ENCODE data around the gene FAM110A. TPM values are rescaled to one million over a fixed set of nuclear protein-coding genes. Genes with fewer than 3 reads are reported as not detected.

FAM110A gene
- total RNA-seq, 1 experiment from 2014 or later, result 9.5 TPM

DNA sequence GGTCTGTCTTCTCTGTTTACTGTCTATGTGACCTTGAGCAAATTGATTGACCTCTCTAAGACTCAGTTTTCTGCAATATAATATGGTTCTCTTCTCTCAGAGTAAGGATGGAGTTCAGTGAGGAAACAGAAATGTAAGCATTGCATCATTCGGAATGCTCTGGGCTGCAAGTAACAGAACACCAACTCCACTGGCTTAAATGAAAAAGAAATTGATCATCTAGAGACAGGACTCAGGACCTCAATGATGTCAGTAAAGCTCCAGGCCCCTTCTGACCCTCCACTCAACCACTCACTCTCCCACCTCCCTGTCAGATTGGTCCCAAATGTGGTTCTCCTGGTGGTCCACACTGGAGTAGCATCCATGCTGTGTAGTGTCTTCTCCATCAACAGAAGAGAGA is 31.9 kb downstream of the FAM110A start:
- no peak for DNase-seq (ENCODE audit: low spot score)
- in situ Hi-C loops (cut with HindIII; ENCODE audit: low sequenced_read_pairs), result no loop called here

DNA sequence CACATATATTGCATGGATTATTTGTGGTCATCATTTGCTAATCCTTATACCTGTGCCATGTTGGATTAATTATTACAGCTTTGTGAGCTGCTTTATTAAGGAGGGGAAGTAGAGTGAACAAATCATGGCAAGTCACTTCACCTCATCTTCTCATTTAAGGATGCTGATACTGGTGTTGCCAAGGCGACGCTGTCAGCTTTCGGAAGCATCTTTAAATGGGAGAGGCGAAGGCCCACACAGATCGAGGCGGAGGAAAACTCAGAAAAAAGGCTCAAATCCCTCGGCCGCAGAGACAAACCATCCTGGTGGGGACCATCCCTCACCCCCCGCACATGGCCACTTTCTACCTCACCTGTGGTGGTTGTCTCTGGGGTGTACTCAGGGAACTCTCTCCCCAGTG is 34.8 kb downstream of the FAM110A start:
- in situ Hi-C loops (cut with HindIII; ENCODE audit: low sequenced_read_pairs), result no loop called here

DNA sequence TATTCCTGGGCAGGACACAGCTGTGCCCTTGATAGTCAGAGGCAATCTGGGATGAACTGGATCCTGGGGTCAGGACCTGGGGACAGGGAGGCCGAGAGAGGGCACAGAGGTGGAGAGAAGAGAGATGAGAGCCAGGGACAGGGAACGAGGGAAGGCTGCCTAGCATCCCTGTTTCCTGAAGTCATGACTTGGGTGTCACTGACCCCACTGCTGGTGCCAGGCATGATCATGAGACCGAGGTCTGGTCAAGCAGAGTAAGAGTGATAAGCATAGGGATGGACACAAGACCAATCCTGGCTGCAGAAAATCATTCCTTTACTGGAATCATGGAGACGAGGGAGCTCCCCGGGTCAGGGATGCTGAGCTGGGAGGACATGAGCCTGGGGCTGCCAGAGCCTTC is 36.1 kb downstream of the FAM110A start:
- in situ Hi-C loops (cut with HindIII; ENCODE audit: low sequenced_read_pairs), result no loop called here
- no peak for DNase-seq (ENCODE audit: low spot score)

More for the DNA sequence above, 34.8 kb downstream of the FAM110A start:
- DNase-seq (ENCODE audit: low spot score), result no peak

DNA sequence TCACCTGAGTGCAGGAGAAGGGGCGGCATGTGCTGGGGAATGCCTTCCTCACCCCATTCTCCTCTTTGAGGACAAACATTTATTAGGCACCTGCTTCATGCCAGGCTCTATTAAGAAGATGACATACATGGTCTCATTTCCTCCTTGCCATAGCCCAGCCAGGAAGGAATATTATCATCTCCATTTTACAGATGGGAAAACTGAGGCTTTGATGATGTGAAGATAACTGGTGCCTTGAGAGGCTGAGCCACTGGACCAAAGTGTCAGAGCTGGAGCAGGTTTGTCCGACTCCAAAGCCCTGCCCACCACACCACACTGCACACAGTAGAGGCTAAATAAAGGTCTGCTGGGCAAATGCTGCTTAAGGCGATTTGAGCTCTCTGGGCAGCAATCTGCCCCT is 37.2 kb downstream of the FAM110A start:
- in situ Hi-C loops (cut with HindIII; ENCODE audit: low sequenced_read_pairs), result no loop called here

DNA sequence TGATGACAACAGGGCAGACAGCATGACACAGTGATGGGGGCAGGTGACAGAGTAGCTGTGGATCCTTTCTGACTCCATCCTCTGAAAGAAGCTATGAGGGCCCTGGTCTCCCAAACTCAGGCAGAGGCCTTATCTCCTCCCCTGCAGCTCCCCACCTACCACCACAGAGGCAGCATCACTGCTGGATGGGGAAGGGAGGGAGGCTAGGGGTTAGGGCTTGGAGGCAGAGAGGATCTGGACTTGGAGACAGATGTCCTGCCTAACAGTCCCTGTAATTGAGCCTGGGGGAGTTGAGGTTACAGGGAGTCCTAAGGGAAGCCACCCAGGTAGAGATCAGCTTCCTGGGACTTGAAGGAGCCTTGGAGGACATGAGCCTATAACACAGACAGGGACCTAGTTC is 37.9 kb downstream of the FAM110A start:
- in situ Hi-C loops (cut with HindIII; ENCODE audit: low sequenced_read_pairs), result no loop called here
- DNase-seq (ENCODE audit: low spot score), result no peak

More for the DNA sequence above, 37.2 kb downstream of the FAM110A start:
- DNase-seq (ENCODE audit: low spot score), result no peak

DNA sequence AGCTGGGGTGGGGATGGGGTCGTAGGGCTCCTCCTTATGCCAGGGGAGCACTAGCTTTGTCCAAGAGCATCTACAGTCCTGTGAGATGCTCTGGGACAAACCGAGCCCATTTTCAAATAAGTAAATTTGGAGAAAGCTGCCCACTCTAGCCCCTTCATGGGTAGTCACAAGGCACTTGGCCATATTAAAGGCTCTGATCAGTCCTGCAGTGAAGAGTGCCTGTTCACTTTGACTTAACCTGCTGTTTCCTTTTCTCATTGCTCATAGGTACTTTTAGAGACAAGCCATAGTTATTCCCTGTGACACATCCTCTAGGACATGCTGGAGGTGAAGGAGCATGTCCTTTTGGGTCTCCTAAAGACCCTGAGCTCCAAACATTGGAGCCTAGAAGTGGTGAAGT is 38.4 kb downstream of the FAM110A start:
- DNase-seq (ENCODE audit: low spot score), result no peak
- in situ Hi-C loops (cut with HindIII; ENCODE audit: low sequenced_read_pairs), result no loop called here

DNA sequence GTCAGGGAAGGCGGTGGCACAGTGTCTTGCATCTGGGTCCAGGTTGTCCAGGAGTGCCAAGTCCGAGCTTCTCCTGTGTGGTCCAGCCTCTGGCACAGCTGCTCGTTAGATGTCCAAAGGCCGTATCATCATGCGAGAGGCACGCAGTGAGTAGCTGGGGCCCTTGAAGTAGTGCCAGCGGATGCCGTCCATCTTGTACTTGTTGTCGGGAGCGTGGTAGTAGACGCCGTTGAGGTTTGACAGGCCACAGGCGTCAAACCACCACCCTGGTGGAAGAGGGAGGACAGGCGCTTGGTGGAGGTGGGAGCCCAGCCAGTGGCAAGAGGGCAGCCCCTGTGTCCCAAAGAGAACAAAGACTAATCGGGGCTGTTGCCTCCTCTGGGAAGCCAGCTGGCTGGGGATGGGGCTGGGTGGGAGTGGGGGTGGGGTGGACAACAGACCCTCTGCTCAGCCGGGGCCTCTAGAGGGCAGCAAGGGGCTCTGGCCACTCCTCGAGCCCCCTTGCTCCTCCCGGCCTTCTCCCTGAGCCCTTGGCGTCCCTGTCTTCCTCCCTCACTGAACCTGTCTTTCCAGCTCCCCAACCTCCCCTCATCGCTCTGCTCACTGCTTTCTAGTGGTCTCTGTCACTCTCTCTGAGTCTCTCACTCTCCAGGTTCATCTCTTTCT is 39.5 kb downstream of the FAM110A start:
- no peak for DNase-seq (ENCODE audit: low spot score)
- in situ Hi-C loops (cut with HindIII; ENCODE audit: low sequenced_read_pairs), result no loop called here

DNA sequence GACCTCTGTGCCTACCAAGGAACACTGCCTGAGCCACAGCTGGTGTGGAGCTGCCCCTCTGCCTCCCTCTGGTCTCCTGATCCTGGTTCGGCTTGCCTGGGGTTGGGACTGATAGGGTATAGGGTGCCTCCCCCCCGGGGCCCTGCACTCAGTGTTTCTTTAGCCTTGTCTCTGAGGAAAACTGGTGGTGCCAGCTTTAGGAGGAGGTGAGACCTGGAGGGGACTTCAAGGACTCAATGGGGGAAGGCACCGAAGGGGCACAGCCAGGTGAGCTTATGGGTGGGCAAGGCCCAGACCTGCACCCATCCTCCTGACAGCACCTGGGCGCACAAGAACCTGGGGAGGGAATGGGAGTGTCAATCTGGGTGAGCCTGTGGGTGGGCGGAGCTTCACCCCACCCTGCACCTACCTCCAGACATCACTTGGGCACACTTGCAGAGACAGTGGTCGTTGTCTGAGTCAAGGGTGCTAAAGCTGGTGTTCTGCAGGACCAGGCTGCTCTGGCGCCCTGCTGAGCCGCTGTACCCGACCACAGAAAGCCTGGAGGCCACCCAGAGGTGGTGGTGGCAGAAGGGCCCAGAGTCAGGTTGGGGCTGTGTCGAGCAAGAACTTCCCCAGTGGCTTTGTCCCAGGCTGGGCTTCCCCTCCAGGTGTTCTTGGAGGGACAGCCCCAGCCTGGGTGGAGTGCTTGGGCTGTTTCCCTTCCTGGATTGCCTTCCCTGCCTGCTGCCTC is 40.5 kb downstream of the FAM110A start:
- in situ Hi-C loops (cut with HindIII; ENCODE audit: low sequenced_read_pairs), result no loop called here

DNA sequence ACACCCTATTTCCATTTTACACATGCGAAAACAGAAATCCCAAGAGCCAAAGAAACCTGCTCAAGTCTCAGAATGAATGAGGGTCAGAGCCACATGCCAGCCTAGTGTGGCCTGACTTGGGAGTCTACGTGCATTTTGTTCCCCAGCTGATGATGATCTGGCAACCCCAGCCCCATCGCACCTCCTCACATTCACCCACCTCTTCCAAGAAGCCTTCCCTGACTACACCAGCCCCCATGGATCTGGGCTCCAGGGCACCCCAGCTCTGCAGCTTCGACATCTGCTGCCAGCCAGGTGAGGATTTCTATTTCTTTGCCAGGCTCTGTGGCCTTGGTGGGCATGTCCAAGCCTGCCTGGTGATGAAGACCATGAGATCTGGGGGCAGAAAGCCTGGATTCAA is 41.6 kb downstream of the FAM110A start:
- in situ Hi-C loops (cut with HindIII; ENCODE audit: low sequenced_read_pairs), result no loop called here
- no peak for DNase-seq (ENCODE audit: low spot score)

More for the DNA sequence above, 40.5 kb downstream of the FAM110A start:
- DNase-seq (ENCODE audit: low spot score), result no peak

DNA sequence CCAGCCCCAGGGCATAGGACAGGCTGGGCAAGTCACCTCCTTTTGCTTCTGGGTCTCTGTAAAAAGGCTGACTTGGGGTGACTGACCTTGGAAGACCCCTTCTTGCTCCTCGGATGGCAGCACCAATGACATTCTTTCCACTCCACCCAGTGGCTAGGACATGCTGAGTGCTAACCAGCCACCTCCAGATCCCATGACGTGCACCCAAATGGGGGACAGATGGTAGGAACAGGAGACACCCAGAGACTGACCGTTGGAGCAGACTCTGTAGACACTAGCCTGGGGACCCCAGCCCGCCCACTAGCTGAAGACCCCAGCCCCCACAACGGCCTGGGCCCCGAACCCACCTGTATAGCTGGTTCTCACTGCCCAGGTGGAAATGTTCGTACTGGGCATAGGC is 44.3 kb downstream of the FAM110A start:
- no peak for DNase-seq (ENCODE audit: low spot score)
- in situ Hi-C loops (cut with HindIII; ENCODE audit: low sequenced_read_pairs), result no loop called here

DNA sequence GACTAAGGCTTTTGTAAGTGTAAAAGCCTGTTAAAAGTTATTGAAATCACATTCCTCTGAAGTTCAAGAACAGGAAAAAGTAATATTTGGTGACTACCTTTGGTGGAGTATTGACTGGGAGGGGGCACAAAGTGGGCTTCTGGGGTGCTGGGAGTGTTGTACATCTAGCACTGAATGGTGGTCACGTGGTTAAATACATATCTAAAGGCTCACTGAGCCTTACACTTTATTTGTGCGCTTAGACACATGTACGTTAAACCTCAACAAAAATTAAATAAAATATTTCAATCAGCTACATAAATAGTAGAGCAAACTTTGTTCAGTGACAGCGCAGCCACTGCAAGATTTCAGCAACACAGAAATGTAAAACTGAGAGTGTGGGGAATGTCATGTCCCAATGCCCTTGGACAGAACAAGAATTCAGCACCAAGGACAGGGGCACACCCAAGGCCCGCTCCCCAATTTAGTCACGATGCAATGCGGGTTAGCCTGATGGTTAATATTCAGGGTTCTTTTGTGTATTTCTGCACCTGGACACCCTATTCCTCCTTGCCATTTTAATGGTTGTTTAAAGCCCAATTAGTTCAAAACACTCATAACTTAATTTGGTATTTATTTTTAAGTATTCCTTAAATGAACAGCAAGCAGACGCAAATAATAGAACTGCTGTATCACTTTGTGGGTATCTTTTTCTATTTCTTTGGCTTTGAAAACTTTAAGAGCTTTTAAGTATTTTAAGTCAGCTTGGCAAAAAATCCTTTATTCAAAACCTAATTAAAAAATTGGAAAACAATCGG is 45.2 kb downstream of the FAM110A start:
- in situ Hi-C loops (cut with HindIII; ENCODE audit: low sequenced_read_pairs), result no loop called here
- DNase-seq (ENCODE audit: low spot score), result no peak

DNA sequence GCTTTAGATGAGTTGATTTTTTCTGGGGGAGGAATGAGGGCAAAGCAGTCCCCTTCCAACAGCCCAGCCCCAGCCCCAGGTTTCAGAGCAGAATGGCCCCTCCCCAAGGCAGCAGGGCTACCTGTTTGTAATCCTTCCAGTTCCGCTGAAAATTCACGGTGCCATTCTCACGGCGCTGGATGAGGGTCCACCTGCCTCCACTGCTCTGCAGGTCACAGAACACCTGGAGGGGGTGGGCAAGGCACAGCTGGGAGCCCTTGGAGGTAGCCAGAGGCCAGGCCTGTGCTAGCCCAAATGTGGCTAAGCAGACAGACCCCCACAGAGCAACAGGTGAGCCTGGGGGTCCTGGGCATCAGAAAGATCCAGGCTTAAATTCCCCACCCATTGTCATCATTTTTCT is 46.1 kb downstream of the FAM110A start:
- no peak for DNase-seq (ENCODE audit: low spot score)

DNA sequence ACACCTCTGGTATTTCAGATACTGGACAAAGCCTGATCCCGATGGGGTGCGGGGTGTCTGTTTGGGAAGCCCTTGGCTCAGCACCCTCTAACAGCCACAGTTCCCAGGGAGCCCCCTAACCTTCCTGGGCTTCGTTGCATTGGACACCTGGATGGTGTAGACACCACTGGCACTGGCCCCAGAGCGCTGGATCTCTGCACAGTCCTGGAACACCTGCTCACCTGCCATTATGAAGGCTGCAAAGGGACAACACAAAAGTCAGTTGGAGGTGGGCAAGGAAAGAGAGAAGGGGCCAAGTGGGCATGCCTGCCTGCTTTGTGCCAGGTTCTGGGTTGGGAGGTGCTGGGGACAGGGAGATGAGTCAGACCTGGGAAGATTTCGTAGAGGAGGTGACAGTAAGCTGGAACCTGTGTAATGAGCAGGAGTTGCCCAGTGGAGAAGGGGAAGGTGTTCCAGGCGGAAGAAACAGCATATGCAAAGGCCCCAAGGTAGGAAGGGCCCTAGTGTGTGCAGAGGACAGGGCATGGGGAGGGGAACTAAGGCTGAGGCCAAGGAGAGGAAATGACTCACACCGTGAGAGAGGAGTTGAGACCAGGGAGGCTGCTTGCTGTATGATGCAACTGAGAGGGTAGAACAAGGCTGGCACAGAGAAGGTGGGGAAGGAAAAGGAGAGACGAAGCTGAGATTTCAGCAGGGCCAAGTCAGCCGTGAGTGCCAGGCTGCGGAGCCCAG is 47.7 kb downstream of the FAM110A start:
- in situ Hi-C loops (cut with HindIII; ENCODE audit: low sequenced_read_pairs), result no loop called here
- DNase-seq (ENCODE audit: low spot score), result no peak

More for the DNA sequence above, 46.1 kb downstream of the FAM110A start:
- in situ Hi-C loops (cut with HindIII; ENCODE audit: low sequenced_read_pairs), result no loop called here

DNA sequence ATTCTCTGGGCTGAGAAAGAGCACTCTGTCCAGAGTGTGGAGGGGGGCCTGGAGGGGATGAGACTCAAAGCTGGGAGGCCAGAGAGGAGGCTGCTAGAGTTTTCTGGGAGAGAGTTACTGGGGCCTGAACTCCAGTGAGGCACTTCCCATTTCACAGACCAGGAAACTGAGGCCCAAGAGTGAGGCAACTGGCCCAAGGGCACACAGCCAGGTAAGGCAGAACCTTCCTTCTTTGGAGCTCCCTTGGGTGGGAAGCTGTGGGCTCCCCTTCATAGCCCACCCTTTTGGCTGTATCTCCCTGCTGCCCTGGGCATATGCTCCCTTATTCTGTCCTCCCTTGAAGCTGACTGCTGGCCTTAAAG is 48.2 kb downstream of the FAM110A start:
- in situ Hi-C loops (cut with HindIII; ENCODE audit: low sequenced_read_pairs), result no loop called here

DNA sequence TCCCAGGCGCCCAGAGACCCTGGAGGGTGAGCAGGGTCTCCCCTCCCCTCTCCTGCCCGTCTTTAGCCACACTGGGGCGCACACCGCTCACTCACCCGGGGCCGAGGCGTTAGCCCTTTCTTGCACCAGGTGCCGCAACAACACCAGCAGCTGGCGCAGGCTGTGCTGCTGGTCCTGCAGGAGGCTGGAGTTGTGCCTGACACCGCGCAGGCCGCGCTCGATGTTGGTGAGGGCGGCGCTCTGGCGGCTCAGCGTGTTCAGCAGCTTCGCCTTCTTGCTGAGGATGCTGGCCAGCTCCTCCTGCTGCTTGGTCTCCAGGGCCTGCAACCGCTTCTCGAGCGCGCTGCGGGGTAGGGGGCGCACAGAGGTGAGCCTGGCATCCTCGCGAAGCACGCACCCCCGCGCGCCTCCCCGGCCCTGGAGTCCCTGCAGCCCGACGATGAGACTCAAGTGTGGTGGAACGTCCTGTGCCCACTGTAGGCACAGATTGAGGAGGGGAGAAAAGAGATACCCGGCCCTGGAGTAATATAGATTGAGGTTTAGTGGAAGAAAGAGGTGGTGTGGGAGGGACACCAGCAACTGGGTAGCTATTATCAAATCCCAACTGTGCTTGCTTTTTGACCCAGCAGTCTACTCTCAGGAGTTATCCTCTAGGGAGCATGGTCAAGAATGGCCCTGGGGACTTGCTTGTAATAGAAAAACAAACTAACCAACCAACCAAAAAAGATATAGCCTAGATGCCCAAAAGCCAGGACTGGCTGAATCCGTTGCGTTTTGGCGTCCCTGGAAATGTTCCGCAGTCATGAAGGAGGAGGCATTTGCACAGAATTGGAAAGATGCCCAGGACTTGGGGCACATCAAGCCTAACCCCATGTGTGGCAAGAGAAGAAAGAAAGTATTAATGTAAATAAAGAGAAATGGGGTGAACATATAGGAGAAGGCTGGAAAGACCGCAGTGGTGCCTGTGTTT is 51.8 kb downstream of the FAM110A start:
- in situ Hi-C loops (cut with HindIII; ENCODE audit: low sequenced_read_pairs), result no loop called here
- no peak for DNase-seq (ENCODE audit: low spot score)

More for the DNA sequence above, 48.2 kb downstream of the FAM110A start:
- no peak for DNase-seq (ENCODE audit: low spot score)

DNA sequence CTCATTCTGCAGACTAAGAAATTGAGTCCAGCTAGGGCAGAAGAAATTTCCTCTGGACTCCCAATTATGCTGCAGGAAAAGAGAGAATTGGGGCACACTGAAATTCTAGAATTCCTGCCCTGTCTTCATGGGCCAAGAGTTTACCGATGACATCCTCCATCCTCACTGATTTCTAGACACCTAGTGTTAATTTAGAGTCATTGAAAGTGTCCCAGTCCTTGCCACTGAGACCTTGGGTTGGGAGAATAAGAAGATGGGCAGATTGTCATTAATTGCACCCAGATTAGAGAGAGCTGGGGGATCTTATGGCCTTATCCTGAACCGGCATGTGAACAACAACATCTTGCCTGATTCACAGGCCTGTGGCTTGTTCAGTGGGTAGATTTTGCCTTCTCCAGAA is 53.6 kb downstream of the FAM110A start:
- in situ Hi-C loops (cut with HindIII; ENCODE audit: low sequenced_read_pairs), result no loop called here
- no peak for DNase-seq (ENCODE audit: low spot score)

DNA sequence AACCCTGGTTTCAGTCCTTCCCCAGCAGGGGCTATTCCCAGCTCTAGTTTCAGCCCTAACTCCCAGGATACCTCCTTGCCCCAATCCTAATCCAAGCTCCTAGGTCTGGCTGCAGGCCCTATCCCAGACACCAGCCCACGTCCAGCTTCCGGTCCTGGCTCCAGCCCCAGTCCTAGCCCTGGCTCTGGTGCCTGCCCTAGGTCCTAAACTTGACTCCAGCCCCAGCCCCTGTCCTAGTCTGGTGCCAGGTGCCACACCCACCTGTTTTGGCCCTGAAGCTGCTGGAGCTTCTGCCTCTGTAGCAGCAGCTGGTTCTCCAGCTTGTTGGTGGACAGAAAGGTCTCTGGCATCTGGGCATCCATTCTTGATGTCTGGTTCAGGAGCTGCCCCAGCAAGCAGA is 54.5 kb downstream of the FAM110A start:
- in situ Hi-C loops (cut with HindIII; ENCODE audit: low sequenced_read_pairs), result no loop called here
- DNase-seq (ENCODE audit: low spot score), result no peak

DNA sequence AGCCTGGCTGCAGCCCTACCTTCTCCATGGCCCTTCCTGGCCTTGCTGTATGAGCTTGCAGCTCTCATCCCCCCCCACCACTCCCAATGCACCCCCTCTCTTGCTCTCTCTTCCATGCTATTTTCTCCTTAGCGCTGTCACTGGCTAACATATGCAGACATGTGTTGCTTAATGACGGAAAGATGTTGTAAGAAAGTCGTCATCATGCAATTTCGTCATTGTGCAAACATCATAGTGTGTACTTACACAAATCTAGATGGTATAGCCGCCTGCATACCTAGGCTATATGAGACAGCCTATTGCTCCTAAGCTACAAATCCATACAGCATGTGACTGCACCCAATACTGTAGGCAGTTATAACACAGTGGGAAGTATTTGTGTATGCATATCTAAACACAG is 55.6 kb downstream of the FAM110A start:
- in situ Hi-C loops (cut with HindIII; ENCODE audit: low sequenced_read_pairs), result no loop called here
- no peak for DNase-seq (ENCODE audit: low spot score)
